ENCODE data around the gene ANO3.
"Not testable (repeated sequence)": the region's sequence is repeated elsewhere in the genome, so short reads cannot be mapped to it uniquely, and the experiment has no call there.

The ANO3 gene

DNA sequence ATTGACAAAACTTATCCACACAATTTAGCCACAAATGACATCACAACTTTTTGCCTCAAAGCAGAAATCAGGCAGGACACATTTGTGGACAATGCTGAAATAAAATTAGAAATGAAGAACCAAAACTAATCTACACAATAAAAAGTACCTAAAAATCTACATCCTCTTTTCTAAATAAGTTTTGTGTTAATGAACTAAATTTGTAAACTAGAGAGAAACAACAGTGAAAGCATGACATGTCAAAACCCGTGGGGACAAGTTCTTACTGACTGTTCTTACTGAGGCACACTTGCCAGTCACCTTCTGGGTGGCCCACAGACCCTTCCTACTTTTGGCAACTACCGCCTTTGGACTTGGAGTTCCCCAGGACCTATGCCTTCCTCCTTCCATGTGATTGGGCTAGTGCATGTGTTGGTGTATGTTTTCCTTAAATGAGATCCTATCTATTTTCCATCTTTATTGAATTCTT lies 300.8 kb downstream of the ANO3 start:
- Histone ChIP-seq H3K14ac (ENCODE audit: low read length) (no peak overlapping the region), H3K4ac (ENCODE audit: low read depth, low read length) (no peak overlapping the region), H3K36me3 (ENCODE audit: control insufficient read depth in 1 of 2, insufficient read depth in 2 of 2, low read length in 2 of 2) (no peaks in the 10 kb centered on the region), H3K18ac (ENCODE audit: low read length) (no peak overlapping the region), H4K91ac (ENCODE audit: low read depth, low read length) (no peak overlapping the region), H3K79me2 (ENCODE audit: control insufficient read depth, insufficient read depth, low read length, poor library complexity) (no peaks in the 10 kb centered on the region), H4K12ac (ENCODE audit: low read depth, low read length) (no peak overlapping the region), H3K27ac (ENCODE audit: low read depth, low read length) (no peak overlapping the region), H2AFZ (ENCODE audit: insufficient read depth, low read length, poor library complexity) (no peak overlapping the region), H3K27me3 (ENCODE audit: insufficient read depth, low read length) (no peaks in the 10 kb centered on the region), H3K9ac (ENCODE audit: low read length) (no peak overlapping the region), H3K23ac (ENCODE audit: low read length) (no peak overlapping the region), H4K8ac (ENCODE audit: low read depth, low read length) (no peak overlapping the region), H2AK5ac (ENCODE audit: low read length) (no peak overlapping the region), H2BK12ac (ENCODE audit: low read length) (no peak overlapping the region), H2BK120ac (ENCODE audit: insufficient read depth, low read length, poor library complexity) (no peak overlapping the region), H3K9me3 (ENCODE audit: insufficient read depth, low read depth, low read length) (no peaks in the 10 kb centered on the region), H3K79me1 (ENCODE audit: low read length) (no peaks in the 10 kb centered on the region), H3K4me1 (ENCODE audit: control insufficient read depth in 1 of 2, insufficient read depth in 2 of 2, low read length in 2 of 2) (no peaks in the 10 kb centered on the region), H2BK5ac (ENCODE audit: low read depth, low read length, poor library complexity) (no peak overlapping the region), H3K4me3 (ENCODE audit: low read depth, low read length) (no peak overlapping the region), H3K4me2 (ENCODE audit: low read length) (no peak overlapping the region)
- WGBS (ENCODE audit: extremely low coverage, insufficient coverage, insufficient read length): no CpG with 5 or more reads among the region's 2 CpGs
- no peak for DNase-seq

GRCh38 chr11:26643314-26643713 lies 311.4 kb downstream of the ANO3 start:
- H4K12ac ChIP-seq (ENCODE audit: low read depth, low read length); H2AFZ ChIP-seq (ENCODE audit: insufficient read depth, low read length, poor library complexity); H2BK5ac ChIP-seq (ENCODE audit: low read depth, low read length, poor library complexity); H3K18ac ChIP-seq (ENCODE audit: low read length); H4K8ac ChIP-seq (ENCODE audit: low read depth, low read length); H3K79me1 ChIP-seq (ENCODE audit: low read length); H3K4me1 ChIP-seq (ENCODE audit: control insufficient read depth in 1 of 2, insufficient read depth in 2 of 2, low read length in 2 of 2); H3K27ac ChIP-seq (ENCODE audit: low read depth, low read length); H4K91ac ChIP-seq (ENCODE audit: low read depth, low read length); H2BK120ac ChIP-seq (ENCODE audit: insufficient read depth, low read length, poor library complexity); H3K27me3 ChIP-seq (ENCODE audit: insufficient read depth, low read length); H3K79me2 ChIP-seq (ENCODE audit: control insufficient read depth, insufficient read depth, low read length, poor library complexity); H3K36me3 ChIP-seq (ENCODE audit: control insufficient read depth in 1 of 2, insufficient read depth in 2 of 2, low read length in 2 of 2); H3K23ac ChIP-seq (ENCODE audit: low read length); H3K4me3 ChIP-seq (ENCODE audit: low read depth, low read length); H3K4ac ChIP-seq (ENCODE audit: low read depth, low read length); H3K9ac ChIP-seq (ENCODE audit: low read length); H3K9me3 ChIP-seq (ENCODE audit: insufficient read depth, low read depth, low read length); H2AK5ac ChIP-seq (ENCODE audit: low read length); DNase-seq; H3K14ac ChIP-seq (ENCODE audit: low read length); H2BK12ac ChIP-seq (ENCODE audit: low read length); H3K4me2 ChIP-seq (ENCODE audit: low read length): not testable (repeated sequence)
- no CpG with 5 or more reads among the region's 10 CpGs for WGBS (ENCODE audit: extremely low coverage, insufficient coverage, insufficient read length)

- Histone ChIP-seq H3K79me2 (ENCODE audit: control insufficient read depth, insufficient read depth, low read length, poor library complexity) (no peaks in the 10 kb centered on the region), H2BK5ac (ENCODE audit: low read depth, low read length, poor library complexity) (no peak overlapping the region), H3K4ac (ENCODE audit: low read depth, low read length) (no peak overlapping the region), H3K4me3 (ENCODE audit: low read depth, low read length) (no peak overlapping the region), H4K91ac (ENCODE audit: low read depth, low read length) (no peak overlapping the region), H3K14ac (ENCODE audit: low read length) (no peak overlapping the region), H2BK120ac (ENCODE audit: insufficient read depth, low read length, poor library complexity) (no peak overlapping the region), H3K9me3 (ENCODE audit: insufficient read depth, low read depth, low read length) (no peaks in the 10 kb centered on the region), H2AFZ (ENCODE audit: insufficient read depth, low read length, poor library complexity) (no peak overlapping the region), H3K79me1 (ENCODE audit: low read length) (no peaks in the 10 kb centered on the region), H3K18ac (ENCODE audit: low read length) (no peak overlapping the region), H3K4me1 (ENCODE audit: control insufficient read depth in 1 of 2, insufficient read depth in 2 of 2, low read length in 2 of 2) (no peaks in the 10 kb centered on the region), H3K9ac (ENCODE audit: low read length) (no peak overlapping the region), H4K12ac (ENCODE audit: low read depth, low read length) (no peak overlapping the region), H3K27ac (ENCODE audit: low read depth, low read length) (no peak overlapping the region), H3K27me3 (ENCODE audit: insufficient read depth, low read length) (no peaks in the 10 kb centered on the region), H3K36me3 (ENCODE audit: control insufficient read depth in 1 of 2, insufficient read depth in 2 of 2, low read length in 2 of 2) (no peaks in the 10 kb centered on the region), H2BK12ac (ENCODE audit: low read length) (no peak overlapping the region), H2AK5ac (ENCODE audit: low read length) (no peak overlapping the region), H4K8ac (ENCODE audit: low read depth, low read length) (no peak overlapping the region), H3K23ac (ENCODE audit: low read length) (no peak overlapping the region), H3K4me2 (ENCODE audit: low read length) (no peak overlapping the region)
- DNase-seq: peak; percentile 78 to 95
- no CpG with 5 or more reads among the region's 8 CpGs for WGBS (ENCODE audit: extremely low coverage, insufficient coverage, insufficient read length)
Measured at GRCh38 chr11:26649884-26650283, 318.0 kb downstream of the ANO3 start.

DNA sequence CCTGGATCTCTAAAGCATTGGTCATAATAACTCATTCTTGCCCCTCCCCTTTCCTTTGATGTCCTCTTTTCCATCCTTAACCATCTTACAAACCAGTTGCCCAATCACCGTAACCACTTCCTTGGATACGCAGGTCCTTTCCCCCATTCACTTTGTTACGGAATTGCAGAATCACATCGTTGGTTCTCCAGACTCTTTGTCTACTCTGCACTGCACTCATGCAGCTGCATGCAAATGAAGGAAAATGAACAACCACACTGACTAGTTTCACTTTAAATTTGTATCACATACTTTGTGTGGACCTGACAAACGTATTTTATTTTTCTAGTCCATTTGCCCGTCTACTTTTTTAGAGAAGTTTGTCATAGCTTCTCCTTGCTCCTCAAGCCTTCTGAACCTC lies 320.0 kb downstream of the ANO3 start:
- H3K4me1 ChIP-seq (ENCODE audit: control insufficient read depth in 1 of 2, insufficient read depth in 2 of 2, low read length in 2 of 2): no peaks in the 10 kb centered on the region
- no peak overlapping the region for H2BK5ac ChIP-seq (ENCODE audit: low read depth, low read length, poor library complexity)
- no peak overlapping the region for H2AK5ac ChIP-seq (ENCODE audit: low read length)
- H2BK120ac ChIP-seq (ENCODE audit: insufficient read depth, low read length, poor library complexity): no peak overlapping the region
- H4K8ac ChIP-seq (ENCODE audit: low read depth, low read length): no peak overlapping the region
- no peak overlapping the region for H3K9ac ChIP-seq (ENCODE audit: low read length)
- no peak overlapping the region for H3K23ac ChIP-seq (ENCODE audit: low read length)
- H3K18ac ChIP-seq (ENCODE audit: low read length): no peak overlapping the region
- no peak overlapping the region for H3K27ac ChIP-seq (ENCODE audit: low read depth, low read length)
- no peak overlapping the region for H3K4ac ChIP-seq (ENCODE audit: low read depth, low read length)
- no peak overlapping the region for H3K14ac ChIP-seq (ENCODE audit: low read length)
- no peak overlapping the region for H3K4me3 ChIP-seq (ENCODE audit: low read depth, low read length)
- WGBS (ENCODE audit: extremely low coverage, insufficient coverage, insufficient read length): no CpG with 5 or more reads among the region's 6 CpGs
- H2BK12ac ChIP-seq (ENCODE audit: low read length): no peak overlapping the region
- H3K79me1 ChIP-seq (ENCODE audit: low read length): no peaks in the 10 kb centered on the region
- no peaks in the 10 kb centered on the region for H3K79me2 ChIP-seq (ENCODE audit: control insufficient read depth, insufficient read depth, low read length, poor library complexity)
- no peak overlapping the region for H3K4me2 ChIP-seq (ENCODE audit: low read length)
- no peak for DNase-seq
- H3K9me3 ChIP-seq (ENCODE audit: insufficient read depth, low read depth, low read length): no peaks in the 10 kb centered on the region
- no peaks in the 10 kb centered on the region for H3K27me3 ChIP-seq (ENCODE audit: insufficient read depth, low read length)
- no peaks in the 10 kb centered on the region for H3K36me3 ChIP-seq (ENCODE audit: control insufficient read depth in 1 of 2, insufficient read depth in 2 of 2, low read length in 2 of 2)
- H4K12ac ChIP-seq (ENCODE audit: low read depth, low read length): no peak overlapping the region
- H4K91ac ChIP-seq (ENCODE audit: low read depth, low read length): no peak overlapping the region
- H2AFZ ChIP-seq (ENCODE audit: insufficient read depth, low read length, poor library complexity): no peak overlapping the region

Measured in trophoblast cell (in vitro differentiated cells and primary cell).